GM12891 (cell line): ENCODE data around the gene MAP4K4.

Experiments used
- POLR2A ChIP-seq: IDR thresholded peaks from 2 replicates; pipeline ENCODE4 v1.6.1; 2011; ENCODE audit warnings: low read depth, low read length, control low read depth
- POLR2AphosphoS5 ChIP-seq: IDR thresholded peaks from 2 replicates; pipeline ENCODE4 v1.6.1; 2011; ENCODE audit warnings: low read depth, low read length, control low read depth
- TAF1 ChIP-seq: IDR thresholded peaks from 2 replicates; pipeline ENCODE4 v1.6.1; 2011; ENCODE audit warnings: low read depth, low read length, control low read depth

DNA sequence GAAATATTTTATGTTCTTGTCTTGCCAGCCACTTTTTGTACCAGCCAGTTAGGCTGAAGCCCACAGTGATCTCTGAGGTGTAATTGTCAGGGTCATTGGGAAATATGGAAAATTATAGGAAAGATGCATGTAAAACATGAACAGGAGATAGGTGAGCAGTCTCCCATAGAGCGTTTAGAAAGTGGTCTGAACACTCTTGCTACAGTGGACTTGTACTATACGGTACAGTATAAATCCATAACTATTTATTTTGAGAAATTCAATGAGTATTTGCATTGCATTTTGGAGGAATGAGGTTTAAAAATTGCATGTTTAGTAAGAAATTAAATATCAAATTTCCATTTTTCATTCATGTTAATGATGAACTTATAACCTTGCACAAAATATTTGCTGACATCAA is 20.8 kb upstream of the MAP4K4 start:
- TF ChIP-seq POLR2A (no peak), TAF1 (no peak), POLR2AphosphoS5 (no peak)
